Liver (tissue), 9 donors: ENCODE measurements around the gene PLXNB1. TPM values are rescaled to one million over a fixed set of nuclear protein-coding genes. Genes with fewer than 3 reads are reported as not detected.

Experiments
- DNase-seq: peaks from one replicate; pipeline ENCODE4 v3.0.0-alpha.2; 2017; ENCODE audit warnings: low spot score
- H3K27ac ChIP-seq, 2 donors: one replicate each; pipeline ENCODE4 v1.7.0; 2013; ENCODE audit warnings: inconsistent platforms in 2 of 2, low read length in 2 of 2, control low read depth in 1 of 2, low read depth in 1 of 2, mild to moderate bottlenecking in 1 of 2
- H3K27me3 ChIP-seq, 4 donors: one replicate each; pipeline versions ENCODE4 v1.6.1 to v1.7.0; 2013; ENCODE audit warnings: low read length in 3 of 4, inconsistent platforms in 1 of 4, mild to moderate bottlenecking in 1 of 4, moderate library complexity in 1 of 4; ENCODE audit not compliant: control insufficient read depth in 4 of 4, insufficient read depth in 4 of 4
- H3K36me3 ChIP-seq, 4 donors: one replicate each; pipeline versions ENCODE4 v1.6.1 to v1.7.0; 2013; ENCODE audit warnings: low read length in 3 of 4, mild to moderate bottlenecking in 3 of 4, low read depth in 1 of 4, moderate library complexity in 1 of 4; ENCODE audit not compliant: control insufficient read depth in 4 of 4, insufficient read depth in 3 of 4
- H3K4me1 ChIP-seq, 4 donors: one replicate each; pipeline versions ENCODE4 v1.6.1 to v1.7.0; 2013; ENCODE audit warnings: low read length in 3 of 4, mild to moderate bottlenecking in 3 of 4, moderate library complexity in 1 of 4; ENCODE audit not compliant: control insufficient read depth in 4 of 4, insufficient read depth in 4 of 4
- H3K4me3 ChIP-seq, 3 donors: one replicate each; pipeline versions ENCODE4 v1.6.1 to v1.7.0; 2013; ENCODE audit warnings: low read length in 3 of 3, control low read depth in 1 of 3, low read depth in 1 of 3, mild to moderate bottlenecking in 1 of 3
- H3K9ac ChIP-seq, 2 donors: one replicate each; pipeline ENCODE4 v1.7.0; 2013; ENCODE audit warnings: low read length in 2 of 2, mild to moderate bottlenecking in 2 of 2, moderate library complexity in 2 of 2, control low read depth in 1 of 2, low read depth in 1 of 2
- H3K9me3 ChIP-seq, 4 donors: one replicate each; pipeline versions ENCODE4 v1.6.1 to v1.7.0; 2013; ENCODE audit warnings: low read length in 3 of 4; ENCODE audit not compliant: control insufficient read depth in 4 of 4
- ATF3 ChIP-seq: IDR thresholded peaks from 2 replicates; pipeline ENCODE4 v1.6.1; 2016; ENCODE audit warnings: antibody characterized with exemption
- CTCF ChIP-seq: fragments of 150-350 bp; IDR thresholded peaks from 2 replicates; pipeline ENCODE4 v1.5.1; 2017; ENCODE audit warnings: improper control_type of control experiment, low read depth, low read length; ENCODE audit not compliant: missing input control
- EGR1 ChIP-seq, 2 donors: IDR thresholded peaks; 2 replicates each; pipeline ENCODE4 v1.6.1; 2016 to 2018; ENCODE audit warnings: antibody characterized with exemption in 2 of 2, low read depth in 2 of 2
- FOXA1 ChIP-seq: IDR thresholded peaks from 2 replicates; pipeline ENCODE4 v1.6.1; 2016; ENCODE audit warnings: antibody characterized with exemption
- FOXA2 ChIP-seq: IDR thresholded peaks from 2 replicates; pipeline ENCODE4 v1.6.1; 2016; ENCODE audit warnings: antibody characterized with exemption
- GABPA ChIP-seq, 2 donors: IDR thresholded peaks in 1 of 2; conservative IDR thresholded peaks in 1 of 2; 2 replicates each; pipeline ENCODE4 v1.6.1; 2016; ENCODE audit warnings: antibody characterized with exemption in 2 of 2, mild to moderate bottlenecking in 1 of 2, moderate library complexity in 1 of 2
- HNF4A ChIP-seq, 2 donors: conservative IDR thresholded peaks; 2 replicates each; pipeline ENCODE4 v1.6.1; 2016; ENCODE audit warnings: antibody characterized with exemption in 2 of 2, mild to moderate bottlenecking in 2 of 2
- HNF4G ChIP-seq: IDR thresholded peaks from 2 replicates; pipeline ENCODE4 v1.6.1; 2016; ENCODE audit warnings: antibody characterized with exemption
- JUND ChIP-seq, 2 donors: IDR thresholded peaks; 2 replicates each; pipeline ENCODE4 v1.6.1; 2016; ENCODE audit warnings: antibody characterized with exemption in 2 of 2
- MAX ChIP-seq: IDR thresholded peaks from 2 replicates; pipeline ENCODE4 v1.6.1; 2016; ENCODE audit warnings: antibody characterized with exemption
- NR2F2 ChIP-seq: IDR thresholded peaks from 2 replicates; pipeline ENCODE4 v1.6.1; 2016; ENCODE audit warnings: antibody characterized with exemption
- RAD21 ChIP-seq, 2 donors: IDR thresholded peaks; 2 replicates each; pipeline ENCODE4 v1.6.1; 2016; ENCODE audit warnings: antibody characterized with exemption in 2 of 2, mild to moderate bottlenecking in 2 of 2
- REST ChIP-seq: IDR thresholded peaks from 2 replicates; pipeline ENCODE4 v1.6.1; 2016; ENCODE audit warnings: antibody characterized with exemption, mild to moderate bottlenecking
- RXRA ChIP-seq, 2 donors: IDR thresholded peaks; 2 replicates each; pipeline ENCODE4 v1.6.1; 2017 to 2018; ENCODE audit warnings: antibody characterized with exemption in 2 of 2, mild to moderate bottlenecking in 1 of 2
- SP1 ChIP-seq: IDR thresholded peaks from 2 replicates; pipeline ENCODE4 v1.6.1; 2018; ENCODE audit warnings: antibody characterized with exemption, mild to moderate bottlenecking
- TAF1 ChIP-seq: conservative IDR thresholded peaks from 2 replicates; pipeline ENCODE4 v1.6.1; 2016; ENCODE audit warnings: antibody characterized with exemption, mild to moderate bottlenecking
- YY1 ChIP-seq: IDR thresholded peaks from 2 replicates; pipeline ENCODE4 v1.6.1; 2016; ENCODE audit warnings: antibody characterized with exemption, mild to moderate bottlenecking
- ZBTB33 ChIP-seq: IDR thresholded peaks from 2 replicates; pipeline ENCODE4 v1.6.1; 2016; ENCODE audit warnings: antibody characterized with exemption
- WGBS: extraction: QIAGEN DNeasy Blood & Tissue Kit; methylation state at CpG from one replicate; pipeline ENCODE4 v1.1.7; 2013; 5-methylcytosine and 5-hydroxymethylcytosine counted together
- polyA plus RNA-seq, 2 donors: library from polyadenylated mRNA; stranded (reverse) in 1 of 2; unstranded in 1 of 2; fragments of 200-250 nt in 1 of 2; fragments of >200 nt in 1 of 2; fragmentation: Nextera tagmentation in 1 of 2; extraction: Ambion mirVana in 1 of 2; gene quantifications; one replicate each; pipeline versions ENCODE4 v1.2.1 to v1.2.3, GENCODE V29; 2013 to 2015
- total RNA-seq, 2 donors: library from RNA; depleted of rRNA; stranded (reverse); fragments of >200 nt; gene quantifications; one replicate each; pipeline ENCODE4 v1.2.3, GENCODE V29; 2014
- donor health status: healthy.
- donor health status: healthy.
- donor health status: healthy.
- donor health status: healthy.
- donor health status: healthy.

Gene PLXNB1
- total and polyA plus RNA-seq, 4 donors, result 38.1 to 204 (median 72.9) TPM

- 90% methylated on average over 7 of the region's 7 CpGs for WGBS
- Histone ChIP-seq H3K9ac (no peak overlapping the region), H3K4me3 (no peak overlapping the region), H3K9me3 (no peaks in the 10 kb centered on the region), H3K27ac (no peak overlapping the region), H3K36me3 (peaks cover 0 to 7% (median 1%) of the 10 kb centered on the region in 4 donors), H3K4me1 (peaks cover 2 to 36% (median 15%) of the 10 kb centered on the region in 4 donors), H3K27me3 (no peaks in the 10 kb centered on the region)
- no peak for DNase-seq
- TF ChIP-seq ATF3 (no peak), CTCF (no peak), GABPA (IDR thresholded peaks at IDR 0.05 in 1 of 2, conservative IDR thresholded peaks at IDR 0.05 in 1 of 2) (no peak), RAD21 (IDR thresholded peaks at IDR 0.05) (no peak), EGR1 (IDR thresholded peaks at IDR 0.05; ENCODE audit: low read depth in 2 of 2) (no peak), TAF1 (no peak), REST (no peak), YY1 (no peak), NR2F2 (no peak), MAX (no peak), SP1 (no peak), JUND (IDR thresholded peaks at IDR 0.05) (no peak), ZBTB33 (no peak), RXRA (IDR thresholded peaks at IDR 0.05) (no peak), HNF4A (conservative IDR thresholded peaks at IDR 0.05) (no peak), FOXA2 (no peak), HNF4G (no peak)
Measured at GRCh38 chr3:48436855-48437254, 7.0 kb upstream of the PLXNB1 start.

- Histone ChIP-seq H3K4me3 (no peak overlapping the region), H3K36me3 (peaks cover 0 to 7% (median 0%) of the 10 kb centered on the region in 4 donors), H3K27ac (no peak overlapping the region), H3K4me1 (peaks cover 2 to 36% (median 15%) of the 10 kb centered on the region in 4 donors), H3K27me3 (no peaks in the 10 kb centered on the region), H3K9ac (no peak overlapping the region), H3K9me3 (no peaks in the 10 kb centered on the region)
- WGBS, result 30% methylated on average over 1 of the region's 1 CpG
- no peak for DNase-seq
- TF ChIP-seq RXRA (IDR thresholded peaks at IDR 0.05), result no peak
- TF ChIP-seq MAX, result no peak
- TF ChIP-seq FOXA1, result no peak
- no peak for TF ChIP-seq JUND (IDR thresholded peaks at IDR 0.05)
- no peak for TF ChIP-seq TAF1
- no peak for TF ChIP-seq ATF3
- TF ChIP-seq HNF4G, result no peak
- TF ChIP-seq YY1, result no peak
- TF ChIP-seq HNF4A (conservative IDR thresholded peaks at IDR 0.05), result no peak
- no peak for TF ChIP-seq CTCF
- TF ChIP-seq GABPA (IDR thresholded peaks at IDR 0.05 in 1 of 2, conservative IDR thresholded peaks at IDR 0.05 in 1 of 2), result no peak
- TF ChIP-seq NR2F2, result no peak
- TF ChIP-seq SP1, result no peak
- TF ChIP-seq FOXA2, result no peak
- no peak for TF ChIP-seq ZBTB33
Measured at GRCh38 chr3:48436477-48436787, 6.5 kb upstream of the PLXNB1 start.
